ENCODE measurements around the gene SHANK3.

DNA sequence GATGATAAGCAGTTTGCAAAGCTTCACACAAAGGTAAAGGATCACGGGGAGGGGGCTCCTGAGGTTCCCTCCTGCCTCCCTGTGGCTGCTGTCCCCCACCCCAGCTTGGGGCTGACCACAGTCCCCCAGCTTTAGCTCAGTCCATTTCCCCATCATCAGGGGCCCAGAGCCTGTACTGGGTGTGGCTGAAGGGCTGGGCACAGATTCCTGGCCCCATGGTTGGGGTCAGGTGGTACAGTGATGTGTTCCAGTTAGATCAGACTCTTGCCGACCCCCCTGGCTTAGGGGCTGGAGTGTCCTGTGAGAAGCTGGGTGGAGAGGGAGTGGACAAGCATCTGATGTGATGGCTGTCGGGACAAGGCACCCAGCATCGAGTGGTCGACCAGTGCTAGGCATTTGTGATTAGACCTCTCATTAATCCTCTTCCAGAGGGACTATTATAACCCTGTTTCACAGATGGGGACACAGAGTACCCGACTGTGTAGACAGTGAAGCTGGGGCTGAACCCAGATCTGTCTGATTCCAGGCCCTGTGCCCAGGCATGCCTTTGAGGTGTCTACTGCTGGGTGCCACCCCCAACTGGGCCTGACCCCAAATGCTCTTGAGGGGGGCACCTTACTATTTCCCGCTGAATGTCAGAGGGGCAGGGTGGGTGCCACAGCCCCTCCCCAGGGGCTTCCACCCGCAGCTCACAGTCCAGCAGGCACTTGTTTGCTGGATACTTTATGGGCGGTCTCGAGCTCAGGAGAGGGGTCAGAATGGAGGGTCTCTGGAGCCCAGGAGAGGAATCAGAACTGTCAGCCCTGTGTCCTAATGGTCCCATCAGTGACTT, 4.3 kb downstream of the SHANK3 start:
- no peak for TF ChIP-seq TAF1 (IDR thresholded peaks at IDR 0.05; ENCODE audit: borderline replicate concordance, insufficient read depth, low read length)
- TF ChIP-seq POLR2AphosphoS5 (IDR thresholded peaks at IDR 0.05; ENCODE audit: low read depth, low read length), result no peak
- TF ChIP-seq SIN3A (IDR thresholded peaks at IDR 0.05; ENCODE audit: borderline replicate concordance, insufficient read depth, low read length), result no peak
- TF ChIP-seq, protein P1, sequence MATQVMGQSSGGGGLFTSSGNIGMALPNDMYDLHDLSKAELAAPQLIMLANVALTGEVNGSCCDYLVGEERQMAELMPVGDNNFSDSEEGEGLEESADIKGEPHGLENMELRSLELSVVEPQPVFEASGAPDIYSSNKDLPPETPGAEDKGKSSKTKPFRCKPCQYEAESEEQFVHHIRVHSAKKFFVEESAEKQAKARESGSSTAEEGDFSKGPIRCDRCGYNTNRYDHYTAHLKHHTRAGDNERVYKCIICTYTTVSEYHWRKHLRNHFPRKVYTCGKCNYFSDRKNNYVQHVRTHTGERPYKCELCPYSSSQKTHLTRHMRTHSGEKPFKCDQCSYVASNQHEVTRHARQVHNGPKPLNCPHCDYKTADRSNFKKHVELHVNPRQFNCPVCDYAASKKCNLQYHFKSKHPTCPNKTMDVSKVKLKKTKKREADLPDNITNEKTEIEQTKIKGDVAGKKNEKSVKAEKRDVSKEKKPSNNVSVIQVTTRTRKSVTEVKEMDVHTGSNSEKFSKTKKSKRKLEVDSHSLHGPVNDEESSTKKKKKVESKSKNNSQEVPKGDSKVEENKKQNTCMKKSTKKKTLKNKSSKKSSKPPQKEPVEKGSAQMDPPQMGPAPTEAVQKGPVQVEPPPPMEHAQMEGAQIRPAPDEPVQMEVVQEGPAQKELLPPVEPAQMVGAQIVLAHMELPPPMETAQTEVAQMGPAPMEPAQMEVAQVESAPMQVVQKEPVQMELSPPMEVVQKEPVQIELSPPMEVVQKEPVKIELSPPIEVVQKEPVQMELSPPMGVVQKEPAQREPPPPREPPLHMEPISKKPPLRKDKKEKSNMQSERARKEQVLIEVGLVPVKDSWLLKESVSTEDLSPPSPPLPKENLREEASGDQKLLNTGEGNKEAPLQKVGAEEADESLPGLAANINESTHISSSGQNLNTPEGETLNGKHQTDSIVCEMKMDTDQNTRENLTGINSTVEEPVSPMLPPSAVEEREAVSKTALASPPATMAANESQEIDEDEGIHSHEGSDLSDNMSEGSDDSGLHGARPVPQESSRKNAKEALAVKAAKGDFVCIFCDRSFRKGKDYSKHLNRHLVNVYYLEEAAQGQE (IDR thresholded peaks at IDR 0.05; ENCODE audit: insufficient read depth in 1 of 2, low read depth in 2 of 2, low read length in 2 of 2), result no peak
